Measurements from ENCODE around the gene TMED10. TPM values are rescaled to one million over a fixed set of nuclear protein-coding genes. Genes with fewer than 3 reads are reported as not detected.

TMED10 gene
- total RNA-seq, 2 donors from 2014 or later, result 148 to 158 TPM

DNA sequence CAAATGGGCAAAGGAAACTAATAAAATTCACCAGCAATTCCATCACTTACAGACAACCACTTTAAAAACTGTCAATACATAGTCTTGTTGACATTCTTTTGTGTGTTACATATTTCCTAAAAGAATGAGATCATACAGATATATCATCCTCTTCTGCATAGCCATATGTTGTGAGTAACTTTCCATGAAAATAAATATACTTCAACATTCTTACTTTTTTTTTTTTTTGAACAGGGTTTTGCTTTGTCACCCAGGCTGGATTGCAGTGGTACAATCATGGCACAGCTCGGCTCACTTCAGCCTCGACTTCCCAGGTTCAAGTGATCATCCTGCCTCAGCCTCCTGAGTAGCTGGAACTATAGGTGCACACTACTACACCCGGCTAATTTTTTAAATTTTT, 86.1 kb downstream of the TMED10 start:
- ATAC-seq, result no peak
- no peak overlapping the region for H3K27ac Mint-ChIP-seq
- no peak for DNase-seq (ENCODE audit: low spot score in 2 of 2)
- no peaks in the 10 kb centered on the region for H3K36me3 Mint-ChIP-seq
- H3K9me3 Mint-ChIP-seq, result no peaks in the 10 kb centered on the region

DNA sequence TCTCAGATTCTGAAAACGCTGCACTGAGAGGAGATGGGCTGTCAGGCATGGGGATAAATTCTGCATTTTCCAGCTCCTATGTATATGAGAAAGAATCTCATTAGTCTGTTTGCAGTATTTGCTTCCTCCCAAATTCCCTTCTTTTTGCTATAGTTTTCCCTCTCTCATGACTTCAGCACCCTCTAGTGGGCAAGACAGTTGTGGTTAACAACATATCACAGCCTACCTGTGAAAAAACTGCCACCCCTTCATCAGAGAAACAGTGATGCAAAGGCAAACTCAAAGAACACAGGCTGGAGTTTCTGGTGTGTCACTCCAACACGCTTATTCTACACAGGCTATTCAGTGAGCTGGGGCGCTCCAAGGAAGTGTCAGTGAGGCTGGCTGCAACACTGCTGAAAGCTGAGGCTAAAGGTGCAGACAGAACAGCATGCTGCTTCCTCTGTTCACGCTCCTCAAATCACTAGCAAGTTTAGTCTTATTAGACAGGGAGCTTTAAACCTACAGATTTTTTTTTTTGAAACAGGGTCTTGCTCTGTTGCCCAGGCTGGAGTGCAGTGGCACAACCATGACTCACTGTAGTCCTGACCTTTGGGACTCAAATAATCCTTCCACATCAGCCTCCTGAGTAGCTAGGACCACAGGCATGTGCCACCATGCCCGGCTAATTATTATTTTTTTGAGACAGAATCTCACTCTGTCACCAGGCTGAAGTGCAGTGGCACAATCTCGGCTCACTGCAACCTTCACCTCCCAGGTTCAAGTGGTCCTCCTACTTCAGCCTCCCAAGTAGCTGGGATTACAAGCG, 87.6 kb downstream of the TMED10 start:
- DNase-seq (ENCODE audit: low spot score in 2 of 2), result peak in 1 of 2 donors; percentile 55
- peak; percentile 61 to 73 for ATAC-seq
- Mint-ChIP-seq H3K27ac (no peak overlapping the region), H3K9me3 (no peaks in the 10 kb centered on the region), H3K36me3 (no peaks in the 10 kb centered on the region)

DNA sequence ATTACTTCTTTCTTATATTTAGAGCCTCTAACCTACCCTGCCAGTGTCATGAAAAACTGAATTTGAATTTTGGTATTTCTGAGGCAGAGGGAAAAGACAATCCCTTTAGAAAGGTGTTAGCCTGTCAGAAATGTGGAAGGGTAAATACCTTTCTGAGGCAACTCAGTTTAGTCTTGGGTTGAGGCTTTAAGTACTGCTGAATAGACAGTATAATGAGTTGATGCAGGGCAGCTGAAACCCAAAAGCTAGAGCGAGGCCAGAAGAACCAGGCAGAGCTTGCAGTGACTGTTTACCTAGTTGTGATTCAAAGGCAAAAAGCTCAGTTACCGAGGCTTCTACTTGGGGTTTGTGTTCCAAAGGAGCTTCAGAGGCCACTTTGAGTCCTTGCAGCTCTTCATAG, 88.3 kb downstream of the TMED10 start:
- ATAC-seq (no peak), DNase-seq (ENCODE audit: low spot score in 2 of 2) (no peak)
- H3K27ac Mint-ChIP-seq, result no peak overlapping the region
- no peaks in the 10 kb centered on the region for H3K36me3 Mint-ChIP-seq
- no peaks in the 10 kb centered on the region for H3K9me3 Mint-ChIP-seq

DNA sequence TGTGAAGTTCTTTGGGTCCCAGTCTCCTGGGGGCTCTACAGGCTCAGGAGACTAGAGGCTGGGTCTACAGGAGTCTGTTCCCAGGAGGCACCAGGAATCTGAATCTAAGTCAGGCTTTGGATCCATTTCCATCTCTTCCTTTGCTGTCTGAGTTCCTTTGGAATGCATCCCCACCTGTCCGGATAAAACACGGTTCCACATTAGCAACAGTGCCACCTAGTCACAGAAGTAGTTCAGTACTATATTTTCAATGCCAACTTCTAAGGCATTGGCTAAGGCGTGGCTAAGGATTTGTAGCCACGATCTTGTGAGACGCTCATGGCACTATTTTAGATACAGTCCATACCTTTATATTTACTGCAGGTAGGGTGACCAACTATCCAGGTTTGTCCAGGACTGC, 91.9 kb downstream of the TMED10 start:
- Mint-ChIP-seq H3K27ac (peak overlapping the region; percentile 50 to 77), H3K36me3 (no peaks in the 10 kb centered on the region), H3K9me3 (no peaks in the 10 kb centered on the region)
- DNase-seq (ENCODE audit: low spot score in 2 of 2), result no peak
- ATAC-seq, result no peak

DNA sequence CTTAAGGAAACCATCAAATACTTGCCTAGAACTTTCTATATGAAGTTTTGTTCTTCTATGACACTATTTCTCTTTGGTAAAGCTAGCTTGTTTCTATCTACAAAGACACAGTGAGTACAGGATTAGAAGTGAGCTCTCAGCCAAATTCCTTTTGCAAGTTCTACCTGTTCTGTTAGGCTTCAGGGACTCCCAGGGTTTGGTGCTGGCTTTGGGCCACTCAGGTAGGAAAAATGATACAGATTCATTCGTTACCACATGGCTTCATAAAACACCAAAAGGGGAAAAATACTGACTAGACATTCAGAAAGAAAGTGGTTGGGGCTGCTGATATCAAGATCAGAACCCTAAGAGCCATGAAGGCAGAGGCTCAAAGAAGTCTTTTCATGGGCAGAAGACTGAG, 93.1 kb downstream of the TMED10 start:
- no peak for ATAC-seq
- DNase-seq (ENCODE audit: low spot score in 2 of 2), result no peak
- Mint-ChIP-seq H3K36me3 (no peaks in the 10 kb centered on the region), H3K27ac (peak overlapping the region in 1 of 2 donors; percentile 50), H3K9me3 (no peaks in the 10 kb centered on the region)

DNA sequence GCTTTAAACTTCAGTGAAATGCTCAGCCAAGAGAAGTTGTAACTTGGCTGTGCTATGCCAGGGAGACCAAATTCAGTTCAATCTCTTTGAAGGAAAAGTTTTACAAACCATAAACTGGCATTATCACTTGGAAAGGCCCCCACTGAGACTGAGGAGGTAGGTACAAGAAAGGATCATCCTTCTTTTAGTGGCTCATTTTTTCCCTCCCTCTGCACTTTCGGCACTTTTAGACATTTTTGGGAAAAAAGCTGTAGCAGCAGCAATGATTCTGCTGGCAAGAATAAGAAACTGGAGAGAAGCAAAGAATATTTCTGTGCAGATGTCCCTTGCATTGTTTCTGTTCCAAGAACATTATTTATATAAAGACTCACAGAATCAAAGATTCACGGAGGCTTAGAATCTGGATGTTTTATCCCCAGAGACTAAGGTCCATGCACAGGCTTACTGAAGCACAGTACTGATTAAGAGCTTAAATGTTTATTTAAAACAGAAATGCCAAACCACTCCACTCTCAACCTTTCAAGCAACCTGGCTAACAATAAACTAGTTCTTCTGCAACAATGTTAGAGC, 94.7 kb downstream of the TMED10 start:
- no peak for DNase-seq (ENCODE audit: low spot score in 2 of 2)
- H3K9me3 Mint-ChIP-seq, result no peaks in the 10 kb centered on the region
- H3K27ac Mint-ChIP-seq, result no peak overlapping the region
- ATAC-seq, result no peak
- H3K36me3 Mint-ChIP-seq, result no peaks in the 10 kb centered on the region

Other genes starting within 250 kb of the TMED10 start
- gene PGF, start 221.0 kb downstream of the TMED10 start, total RNA-seq, result under 1 TPM in 1 of 2 donors, not detected in 1; 0.46 TPM
- gene EIF2B2, start 173.7 kb downstream of the TMED10 start, total RNA-seq, result 10 to 100 TPM; 40.1 to 63.7 TPM
- 10 to 100 TPM; 28.7 to 32.9 TPM for gene MLH3, start 125.1 kb downstream of the TMED10 start, total RNA-seq
- 10 to 100 TPM; 33.9 to 58.6 TPM for gene ACYP1, start 112.6 kb downstream of the TMED10 start, total RNA-seq
- gene ZC2HC1C, start 107.0 kb downstream of the TMED10 start, total RNA-seq, result 1 to 10 TPM; 1.5 to 1.8 TPM
- gene NEK9, start 49.6 kb downstream of the TMED10 start, total RNA-seq, result 10 to 100 TPM; 47.9 to 63.1 TPM
- 10 to 100 TPM; 55.8 to 65.9 TPM for gene FOS, start 102.2 kb upstream of the TMED10 start, total RNA-seq

All from activated naive CD4-positive, alpha-beta T cell treated with anti-CD3 and anti-CD28 coated beads, Interleukin-2, amount 50 U/mL, for 72 hours (primary cell).